ENCODE results near the gene TNPO1.

The TNPO1 gene

GRCh38 chr5:72936893-72937292 lies 120.4 kb downstream of the TNPO1 start:
- DNase-seq: no peak

DNA sequence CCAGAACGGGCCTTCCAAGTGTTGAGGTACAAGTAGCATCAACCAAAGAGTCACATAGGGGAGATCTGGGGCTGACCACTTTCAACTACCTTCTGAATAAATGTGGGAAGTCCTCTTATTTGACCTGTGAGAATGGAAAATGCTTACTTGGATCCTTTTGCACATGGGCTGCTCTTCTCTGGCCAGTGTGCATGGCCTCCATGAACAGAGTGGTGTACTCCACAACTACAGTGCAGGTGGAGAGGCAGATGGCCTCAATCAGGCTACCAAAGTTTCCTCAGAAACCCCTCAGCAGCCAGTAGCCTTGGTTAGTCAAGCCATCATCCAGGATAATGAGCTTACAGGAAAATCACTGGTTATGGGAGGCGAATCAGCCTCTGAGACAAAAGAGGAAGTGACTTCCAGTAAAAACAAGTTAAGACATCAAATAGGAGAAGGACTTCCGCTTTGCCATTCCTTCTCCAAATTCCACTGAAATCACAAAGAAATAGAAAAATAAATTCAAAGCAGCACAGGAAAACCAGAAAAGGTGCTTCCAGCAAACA lies 121.1 kb downstream of the TNPO1 start:
- DNase-seq: peak; percentile 23

DNA sequence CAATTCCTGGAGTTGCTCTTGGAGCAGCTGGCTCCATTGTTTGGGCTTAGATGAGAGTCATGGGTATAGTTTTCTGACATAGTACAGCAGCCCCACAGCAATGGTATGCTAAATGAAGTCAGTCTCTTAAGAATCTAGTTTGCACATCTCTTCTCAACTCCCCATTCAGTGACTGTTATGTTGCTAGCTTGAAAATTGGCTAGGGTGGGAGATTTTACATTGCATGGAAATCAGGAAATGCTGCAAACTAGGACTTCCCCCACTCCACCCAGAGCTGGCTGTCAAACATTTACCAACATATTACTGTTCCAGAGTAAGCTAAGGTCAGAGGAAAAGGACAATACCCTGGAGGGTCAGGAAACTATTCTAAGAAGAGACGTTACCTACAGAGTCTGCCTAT lies 121.7 kb downstream of the TNPO1 start:
- peak; percentile 51 for DNase-seq

DNA sequence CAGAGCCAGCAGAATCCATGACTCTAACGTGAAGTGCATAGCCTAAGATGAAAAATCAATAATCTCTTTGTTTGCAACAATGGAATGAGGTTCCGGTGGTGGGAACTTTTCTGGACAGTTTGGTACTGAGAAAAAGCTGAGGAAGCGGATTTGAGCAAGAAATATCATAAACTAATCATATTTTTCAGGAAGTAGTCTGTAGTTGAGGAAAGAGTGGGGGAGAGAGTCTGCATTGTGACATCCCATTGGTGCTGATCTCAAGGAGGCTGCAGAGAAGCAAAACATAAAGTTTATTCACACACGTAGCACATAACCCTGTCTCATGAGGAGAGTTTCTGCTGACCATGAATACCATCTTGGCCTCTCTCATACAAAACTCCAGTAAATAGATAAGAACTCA lies 123.6 kb downstream of the TNPO1 start:
- no peak for DNase-seq

GRCh38 chr5:72943307-72943706 lies 126.8 kb downstream of the TNPO1 start:
- DNase-seq: no peak

DNA sequence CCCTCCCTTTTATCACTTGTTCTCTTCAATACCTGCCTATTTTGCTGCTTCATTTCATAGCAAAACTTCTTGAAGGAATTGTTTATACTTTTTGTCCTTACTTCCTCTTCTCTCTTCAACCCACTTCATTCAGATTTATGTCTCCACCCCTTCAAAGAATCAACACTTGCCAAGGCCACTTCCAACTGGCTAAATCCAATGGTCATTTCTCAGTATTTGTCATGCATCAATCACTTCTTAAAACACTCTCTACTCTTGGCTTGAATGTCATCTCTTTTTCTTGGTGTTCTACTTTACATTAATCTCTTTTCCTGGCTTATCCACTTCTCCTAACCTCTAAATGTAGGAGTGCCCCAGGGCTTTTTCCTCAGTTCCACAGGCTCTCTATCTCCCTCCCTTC lies 131.0 kb downstream of the TNPO1 start:
- no peak for DNase-seq

DNA sequence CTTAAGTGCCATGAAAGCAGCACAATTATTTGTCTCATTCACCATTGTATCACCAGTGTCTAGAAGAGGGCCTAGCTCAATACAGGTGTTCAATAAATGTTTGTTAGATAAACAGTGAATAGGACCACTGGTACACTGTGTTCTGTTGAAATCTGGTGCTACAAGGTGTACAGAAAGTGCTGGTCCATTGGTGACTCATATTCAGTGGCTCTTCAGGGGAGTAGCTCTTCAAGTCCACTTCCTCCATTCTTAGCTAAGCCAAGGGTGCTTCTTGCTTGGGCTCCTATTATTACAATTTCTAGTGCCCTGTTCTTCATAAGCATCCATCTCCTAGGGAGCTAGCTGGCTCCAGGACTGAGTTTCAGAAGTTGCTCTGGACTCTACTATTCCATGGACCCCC lies 133.0 kb downstream of the TNPO1 start:
- DNase-seq: no peak

DNA sequence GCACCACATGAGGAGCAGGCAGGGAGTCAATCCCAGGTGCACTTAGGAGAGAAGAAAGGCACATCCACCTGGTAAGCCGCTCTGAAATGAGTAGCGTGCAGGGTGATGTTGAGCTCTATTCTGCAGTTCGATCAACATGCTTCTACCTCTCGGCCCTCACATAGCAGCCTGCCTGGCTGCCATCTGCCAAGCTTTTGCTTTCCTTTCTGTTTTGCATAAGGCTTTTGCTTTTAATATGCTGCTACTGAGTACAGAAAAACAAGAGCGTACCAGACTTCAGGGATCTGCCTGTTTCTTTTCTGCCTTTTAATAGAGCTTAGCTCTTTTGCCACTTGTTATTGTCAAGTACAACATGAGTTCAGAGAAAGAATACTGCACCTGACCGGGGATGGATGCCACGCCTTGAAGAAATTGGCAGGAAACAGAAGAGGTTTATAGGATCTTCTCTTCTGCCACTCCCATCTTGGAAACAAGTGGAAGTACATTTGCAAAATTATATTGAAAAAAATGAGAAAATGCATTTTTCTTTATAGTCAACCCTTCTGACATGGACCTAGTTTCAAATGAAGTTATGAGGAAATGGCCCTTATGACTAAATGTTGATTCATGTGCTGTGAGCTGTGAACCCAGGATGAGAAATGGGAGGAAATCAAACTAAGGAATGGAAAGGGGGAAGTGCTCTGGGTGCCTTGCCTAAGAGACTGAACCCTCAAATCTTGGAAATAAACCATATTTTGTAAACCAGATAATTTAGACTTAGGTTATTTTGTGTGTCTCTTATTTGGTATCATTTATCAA lies 135.4 kb downstream of the TNPO1 start:
- peak; percentile 84 for DNase-seq

- no peak for DNase-seq
Observed at GRCh38 chr5:72954389-72954788, 137.9 kb downstream of the TNPO1 start.

GRCh38 chr5:72955143-72955767 lies 138.8 kb downstream of the TNPO1 start:
- no peak for DNase-seq

GRCh38 chr5:72955768-72956323 lies 139.4 kb downstream of the TNPO1 start, which contains the start of gene FCHO2:
Gene FCHO2, plus strand, starts transcription at chr5:72956041. Its CDS starts 56 bp downstream, at chr5:72956097.
- DNase-seq: peak; percentile 93

GRCh38 chr5:72956324-72957140 lies 140.1 kb downstream of the TNPO1 start:
- DNase-seq: peak; percentile 67

DNA sequence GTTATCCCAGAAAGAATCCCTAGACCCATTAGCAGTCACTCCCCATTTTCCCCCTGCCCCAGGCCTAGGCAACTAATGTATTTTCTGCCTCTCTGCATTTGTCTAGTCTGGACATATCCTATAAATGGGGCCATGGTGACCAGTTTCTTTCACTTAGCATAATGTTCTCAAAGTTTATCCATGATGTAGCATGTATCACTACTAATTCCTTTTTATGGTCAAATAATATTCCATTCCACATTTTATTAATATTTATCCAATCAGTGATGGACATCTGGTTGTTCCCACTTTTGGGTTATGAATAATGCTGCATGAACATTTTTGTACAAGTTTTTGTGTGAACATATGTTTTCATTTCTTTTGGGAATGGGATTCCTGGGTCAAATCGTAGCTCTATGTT lies 140.9 kb downstream of the TNPO1 start:
- no peak for DNase-seq

DNA sequence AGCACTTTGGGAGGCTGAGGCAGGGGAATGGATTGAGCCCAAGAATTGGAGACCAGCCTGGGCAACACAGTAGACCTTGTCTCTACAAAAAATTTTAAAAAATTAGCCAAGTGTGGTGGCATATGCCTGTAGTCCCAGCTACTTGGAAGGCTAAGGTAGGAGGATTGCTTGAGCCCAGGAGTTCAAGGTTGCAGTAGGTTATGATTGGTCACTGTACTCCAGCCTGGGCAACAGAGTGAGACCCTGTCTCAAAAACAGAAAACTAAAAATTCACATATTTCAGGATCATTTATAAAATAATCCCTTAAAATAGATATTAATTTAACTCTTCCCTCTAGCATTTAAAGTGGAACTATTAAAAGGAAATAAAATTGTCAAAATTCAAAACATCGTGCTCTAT lies 142.8 kb downstream of the TNPO1 start:
- no peak for DNase-seq

Measured in kidney glomerular epithelial cell (primary cell).